TTC549 (cell line): Measurements from ENCODE around the gene GNAQ.
"Not testable (repeated sequence)": the region's sequence is repeated elsewhere in the genome, so short reads cannot be mapped to it uniquely, and the experiment has no call there.

Source experiments
- FAIRE-seq: peaks from 2 replicates; lab custom pipeline; 2012; peaks lifted over from hg19 to GRCh38; lab: Jason Lieb, UNC

Gene GNAQ

GRCh38 chr9:77766587-77766986 lies 265.0 kb downstream of the GNAQ start:
- FAIRE-seq: no peak

GRCh38 chr9:77765781-77766259 lies 265.8 kb downstream of the GNAQ start:
- FAIRE-seq: no peak

GRCh38 chr9:77764894-77765780 lies 266.5 kb downstream of the GNAQ start:
- FAIRE-seq: no peak

DNA sequence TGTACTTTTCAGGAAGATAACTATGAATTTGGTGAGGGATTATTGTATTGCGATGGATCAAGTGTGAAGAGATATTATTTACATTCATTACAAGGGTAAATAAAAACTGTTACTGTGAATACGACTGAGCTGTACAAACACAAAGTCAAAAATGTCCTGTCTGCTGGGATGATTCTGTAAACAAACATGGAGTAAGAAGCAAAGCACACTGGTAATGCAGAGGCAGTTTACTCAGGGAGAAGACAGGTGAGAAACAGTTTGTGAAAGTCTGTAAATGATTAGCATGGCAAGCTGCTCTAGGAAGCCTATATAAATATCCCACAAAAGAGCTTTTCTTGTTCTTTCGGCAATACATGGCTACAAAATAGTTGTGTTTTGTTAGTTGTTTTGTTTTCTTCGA lies 268.0 kb downstream of the GNAQ start:
- FAIRE-seq: no peak

- FAIRE-seq: not testable (repeated sequence)
These were observed 270.7 kb downstream of the GNAQ start for GRCh38 chr9:77760919-77761318.

GRCh38 chr9:77759391-77759790 lies 272.2 kb downstream of the GNAQ start:
- no peak for FAIRE-seq

- no peak for FAIRE-seq
These were observed 275.2 kb downstream of the GNAQ start for GRCh38 chr9:77756449-77756848.

GRCh38 chr9:77753180-77753579 lies 278.4 kb downstream of the GNAQ start:
- FAIRE-seq: no peak

DNA sequence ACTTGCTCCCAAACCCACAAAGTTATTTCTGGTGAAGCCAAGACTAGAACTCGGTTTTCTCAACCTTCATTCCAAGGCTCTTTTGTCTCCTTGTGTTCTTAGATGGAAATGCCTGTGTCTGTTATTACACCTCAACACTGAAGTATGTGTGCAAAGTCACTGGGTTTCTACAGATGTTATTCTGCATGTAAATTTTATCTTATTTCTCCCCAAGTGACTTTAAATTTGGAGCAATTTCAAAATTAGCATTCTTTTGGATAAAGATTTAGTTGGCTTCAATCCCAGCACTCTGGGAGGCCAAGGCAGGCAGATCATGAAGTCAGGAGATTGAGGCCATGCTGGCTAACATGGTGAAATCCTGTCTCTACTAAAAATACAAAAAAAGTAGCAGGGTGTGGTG lies 279.1 kb downstream of the GNAQ start:
- no peak for FAIRE-seq

DNA sequence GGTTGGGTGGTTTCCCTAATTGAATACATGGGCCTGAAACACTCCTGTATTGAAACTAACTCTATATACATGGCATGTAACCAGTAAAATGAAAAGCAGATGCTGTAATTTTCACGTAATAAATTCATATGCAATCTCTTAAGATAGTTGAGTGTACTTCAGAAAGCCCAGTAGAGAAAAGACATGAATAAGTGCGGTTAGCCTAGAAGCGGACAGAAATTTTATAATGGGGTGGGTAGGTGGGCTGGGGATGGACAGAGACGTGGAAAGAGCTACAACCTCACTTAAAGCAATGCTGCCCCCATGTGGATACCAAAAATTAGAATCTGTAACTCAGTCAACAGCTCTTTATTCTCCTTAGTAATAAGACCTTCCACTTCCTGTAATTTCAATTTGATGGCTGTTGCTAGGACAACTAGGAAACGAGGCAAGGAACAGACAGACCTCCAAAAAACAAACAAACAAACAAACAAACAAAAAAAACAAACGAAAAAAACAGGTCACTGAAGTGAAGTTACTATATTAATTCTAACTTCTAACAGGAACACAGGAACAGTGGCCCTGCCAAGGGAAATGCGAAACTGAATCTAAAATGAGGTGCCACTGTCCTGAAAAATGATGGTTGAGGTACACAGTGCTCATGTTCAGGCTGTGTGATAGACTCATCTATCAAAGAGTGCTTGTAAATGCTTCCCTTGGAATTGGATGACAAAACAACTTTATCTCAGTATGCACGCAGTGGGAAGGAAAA lies 280.1 kb downstream of the GNAQ start:
- no peak for FAIRE-seq

GRCh38 chr9:77750981-77751340 lies 280.6 kb downstream of the GNAQ start:
- no peak for FAIRE-seq

DNA sequence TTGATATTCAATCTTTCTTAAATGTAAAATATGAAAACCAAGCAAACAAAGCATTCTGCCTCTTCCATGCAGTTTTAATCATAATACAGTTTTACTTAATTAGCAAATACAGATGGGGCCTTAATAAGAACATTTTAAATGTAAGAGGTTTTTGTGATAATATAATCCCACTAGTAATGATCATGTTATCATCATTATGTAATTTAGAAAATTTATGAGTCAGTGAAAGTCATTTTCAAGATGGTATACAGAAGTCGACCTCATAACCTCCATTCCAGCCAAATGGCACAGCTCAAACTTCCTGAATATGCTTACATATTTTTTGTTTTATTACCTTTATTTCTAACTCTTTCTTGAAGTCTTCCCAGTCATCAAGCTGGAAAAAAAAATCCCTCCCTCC lies 281.3 kb downstream of the GNAQ start:
- FAIRE-seq: no peak

DNA sequence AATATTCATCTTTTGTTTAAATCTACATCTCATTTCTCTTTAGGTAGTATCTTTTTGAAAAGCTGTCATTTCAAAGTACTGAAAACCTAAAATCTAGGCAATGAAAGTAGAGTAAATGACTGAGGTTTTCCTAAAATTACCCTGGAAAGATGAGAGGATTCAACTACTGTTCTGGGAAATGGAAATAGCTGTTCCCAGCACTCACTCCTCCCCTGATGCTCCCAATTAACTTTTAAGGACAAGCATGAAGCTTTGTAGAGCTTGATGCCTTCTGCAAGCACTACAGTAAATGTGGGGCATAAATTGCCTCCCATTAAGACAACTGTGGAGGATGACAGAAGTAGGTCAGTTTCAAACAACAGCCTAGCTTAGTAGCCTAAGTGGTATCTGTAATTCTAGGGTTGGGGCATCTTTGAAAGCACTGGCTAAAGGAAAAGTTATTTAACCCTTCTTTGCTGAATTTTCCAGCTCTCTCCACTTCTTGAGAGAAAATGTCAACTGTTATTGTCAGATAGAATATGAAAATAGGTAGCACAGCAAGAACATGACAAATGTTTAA lies 283.3 kb downstream of the GNAQ start:
- FAIRE-seq: no peak

GRCh38 chr9:77747163-77747562 lies 284.4 kb downstream of the GNAQ start:
- FAIRE-seq: no peak

DNA sequence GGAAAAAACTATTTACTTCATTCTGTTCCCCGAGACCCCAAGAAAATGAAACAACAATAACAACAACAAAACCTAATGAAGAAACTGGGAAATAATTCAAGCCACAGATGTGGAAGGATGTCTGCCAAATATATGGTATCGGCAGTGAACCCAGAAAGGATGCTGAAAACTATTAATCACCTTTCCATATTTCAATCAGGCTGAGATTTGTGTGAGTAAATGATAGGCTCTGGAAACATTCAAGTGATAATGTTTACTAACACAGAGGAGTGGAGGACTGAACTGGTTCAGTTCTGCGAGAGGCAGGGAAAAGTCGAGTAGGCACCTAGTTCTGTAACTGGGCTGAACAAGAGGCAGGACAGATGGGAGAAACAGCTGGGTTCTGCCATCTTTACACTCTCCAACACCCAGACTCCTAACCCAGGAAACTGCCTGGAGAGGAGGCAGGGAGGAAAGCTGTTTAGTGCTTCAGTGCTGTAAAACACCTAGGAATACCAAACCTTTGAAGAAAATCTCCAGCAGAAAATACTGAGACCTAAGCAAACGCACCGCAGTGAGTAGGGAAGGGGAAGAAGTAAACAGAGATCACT lies 286.7 kb downstream of the GNAQ start:
- no peak for FAIRE-seq

- no peak for FAIRE-seq
These were observed 288.2 kb downstream of the GNAQ start for GRCh38 chr9:77743386-77743785.

- FAIRE-seq: no peak
These were observed 292.7 kb downstream of the GNAQ start for GRCh38 chr9:77738932-77739331.

GRCh38 chr9:77735494-77735893 lies 296.1 kb downstream of the GNAQ start:
- no peak for FAIRE-seq

- FAIRE-seq: no peak
These were observed 299.7 kb downstream of the GNAQ start for GRCh38 chr9:77731930-77732329.

GRCh38 chr9:77731008-77731698 lies 300.5 kb downstream of the GNAQ start:
- FAIRE-seq: no peak

- FAIRE-seq: no peak
These were observed 302.4 kb downstream of the GNAQ start for GRCh38 chr9:77729177-77729576.

DNA sequence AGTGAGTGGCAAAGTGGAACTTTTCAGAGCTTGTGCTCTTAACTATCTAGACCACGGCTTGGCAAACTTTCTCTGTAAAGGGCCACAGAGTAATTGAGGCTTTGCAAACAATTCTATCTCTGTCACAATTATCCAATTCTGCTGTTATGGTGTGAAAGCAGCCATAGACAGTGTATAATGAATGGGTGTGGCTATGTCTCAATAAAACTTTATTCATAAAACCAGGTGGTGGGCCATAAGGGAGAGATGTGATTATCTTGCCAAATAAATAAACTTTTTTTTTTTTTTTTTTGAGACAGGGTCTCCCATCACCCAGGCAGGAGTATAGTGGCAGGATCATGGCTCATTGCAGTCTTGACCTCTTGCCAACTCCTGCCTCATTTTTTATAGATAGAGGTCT lies 304.8 kb downstream of the GNAQ start:
- no peak for FAIRE-seq
